ENCODE data around the gene TMEM239.
"Not testable (repeated sequence)": the region's sequence is repeated elsewhere in the genome, so short reads cannot be mapped to it uniquely, and the experiment has no call there.

The TMEM239 gene

GRCh38 chr20:2799688-2800520 lies 16.3 kb upstream of the TMEM239 start:
- DNase-seq (ENCODE audit: low read depth): no peak

- no peak for DNase-seq (ENCODE audit: low read depth)
These were observed 15.5 kb upstream of the TMEM239 start, which contains the start of gene CPXM1 for GRCh38 chr20:2800521-2801285. Gene CPXM1 (minus strand): TSS chr20:2800627. CDS start chr20:2800572, 55 bp downstream.

- no peak for DNase-seq (ENCODE audit: low read depth)
These were observed 14.9 kb upstream of the TMEM239 start for GRCh38 chr20:2801286-2801728.

GRCh38 chr20:2804041-2804828 lies 11.9 kb upstream of the TMEM239 start:
- no peak for DNase-seq (ENCODE audit: low read depth)

GRCh38 chr20:2804852-2805688 lies 11.1 kb upstream of the TMEM239 start:
- no peak for DNase-seq (ENCODE audit: low read depth)

- no peak for DNase-seq (ENCODE audit: low read depth)
These were observed 10.3 kb upstream of the TMEM239 start for GRCh38 chr20:2805689-2806350.

- no peak for DNase-seq (ENCODE audit: low read depth)
These were observed 9.8 kb upstream of the TMEM239 start for GRCh38 chr20:2806351-2806701.

- DNase-seq (ENCODE audit: low read depth): no peak
These were observed 9.1 kb upstream of the TMEM239 start for GRCh38 chr20:2807019-2807418.

GRCh38 chr20:2807929-2808328 lies 8.2 kb upstream of the TMEM239 start:
- not testable (repeated sequence) for DNase-seq (ENCODE audit: low read depth)

GRCh38 chr20:2809690-2810089 lies 6.5 kb upstream of the TMEM239 start:
- DNase-seq (ENCODE audit: low read depth): no peak

GRCh38 chr20:2812189-2812588 lies 4.0 kb upstream of the TMEM239 start:
- no peak for DNase-seq (ENCODE audit: low read depth)

- no peak for DNase-seq (ENCODE audit: low read depth)
These were observed 2.1 kb upstream of the TMEM239 start for GRCh38 chr20:2814076-2814475.

- DNase-seq (ENCODE audit: low read depth): no peak
These were observed 1.5 kb upstream of the TMEM239 start, which contains the start of gene C20orf141 for GRCh38 chr20:2814587-2815051. Gene C20orf141 (plus strand): TSS chr20:2814987. CDS start chr20:2815185, 198 bp downstream.

- no peak for DNase-seq (ENCODE audit: low read depth)
These were observed 793 bp upstream of the TMEM239 start for GRCh38 chr20:2815242-2815900.

- DNase-seq (ENCODE audit: low read depth): no peak
These were observed 598 bp downstream of the TMEM239 start for GRCh38 chr20:2816583-2817340.

- DNase-seq (ENCODE audit: low read depth): no peak
These were observed 1.2 kb downstream of the TMEM239 start for GRCh38 chr20:2817341-2817726.

GRCh38 chr20:2817891-2818595 lies 1.9 kb downstream of the TMEM239 start:
- no peak for DNase-seq (ENCODE audit: low read depth)

- DNase-seq (ENCODE audit: low read depth): no peak
These were observed 4.1 kb downstream of the TMEM239 start for GRCh38 chr20:2820084-2820895.

Measured in activated gamma-delta T cell treated with anti-CD3 and anti-CD28 coated beads, Interleukin-2, amount 50 U/mL, for 16 hours (primary cell).